ENCODE data around the gene OCEL1. TPM values are rescaled to one million over a fixed set of nuclear protein-coding genes. Genes with fewer than 3 reads are reported as not detected.

Gene OCEL1
- total RNA-seq, 2 donors from 2014 or later: 44.7 to 64.5 TPM

GRCh38 chr19:17205237-17206140 is 20.5 kb upstream of the OCEL1 start:
- ATAC-seq: peak; percentile 90
- peak; percentile 61 to 85 for DNase-seq
- intact Hi-C loops (cut with DNase I, micrococcal nuclease): loop anchor here (5.0 to 10.0 kb wide), 2 partner anchors 77 to 79 kb away; partner anchors contain the start of gene ANKLE1 (in 2 of the 2)

GRCh38 chr19:17206736-17207581 is 19.1 kb upstream of the OCEL1 start:
- DNase-seq: no peak
- no peak for ATAC-seq
- intact Hi-C loops (cut with DNase I, micrococcal nuclease): loop anchor here (5.0 to 10.0 kb wide), 2 partner anchors 75 to 78 kb away; partner anchors contain the start of gene ANKLE1 (in 2 of the 2)

- ATAC-seq (peak; percentile 26), DNase-seq (peak; percentile 32 to 41)
Observed at GRCh38 chr19:17209126-17210036, 16.6 kb upstream of the OCEL1 start.

GRCh38 chr19:17210296-17210695 is 15.7 kb upstream of the OCEL1 start:
- DNase-seq (no peak), ATAC-seq (no peak)
- intact Hi-C loops (cut with DNase I, micrococcal nuclease): no loop called here

More at GRCh38 chr19:17209126-17210036, 16.6 kb upstream of the OCEL1 start:
- intact Hi-C loops (cut with DNase I, micrococcal nuclease): loop anchor here (5.0 to 10.0 kb wide), 2 partner anchors 73 to 75 kb away; partner anchors contain the start of gene ANKLE1 (in 2 of the 2)

- no peak for ATAC-seq
- intact Hi-C loops (cut with DNase I, micrococcal nuclease): no loop called here
Observed at GRCh38 chr19:17211547-17212446, 14.2 kb upstream of the OCEL1 start.

GRCh38 chr19:17213334-17213733 is 12.7 kb upstream of the OCEL1 start:
- DNase-seq: no peak
- intact Hi-C loops (cut with DNase I, micrococcal nuclease): no loop called here

More at GRCh38 chr19:17211547-17212446, 14.2 kb upstream of the OCEL1 start:
- DNase-seq: no peak

GRCh38 chr19:17214508-17215126 is 11.4 kb upstream of the OCEL1 start:
- no peak for DNase-seq
- intact Hi-C loops (cut with DNase I, micrococcal nuclease): no loop called here
- no peak for ATAC-seq

More at GRCh38 chr19:17213334-17213733, 12.7 kb upstream of the OCEL1 start:
- no peak for ATAC-seq

GRCh38 chr19:17215127-17215971 is 10.7 kb upstream of the OCEL1 start, which contains the start of gene USE1:
Gene USE1, plus strand, starts transcription at chr19:17215357. Its CDS starts 49 bp downstream, at chr19:17215406.
- ATAC-seq: peak; percentile 92

GRCh38 chr19:17216058-17216670 is 9.9 kb upstream of the OCEL1 start:
- ATAC-seq (no peak), DNase-seq (peak in 1 of 2 donors; percentile 41)
- intact Hi-C loops (cut with DNase I, micrococcal nuclease): no loop called here

More at GRCh38 chr19:17215127-17215971, 10.7 kb upstream of the OCEL1 start, which contains the start of gene USE1:
- intact Hi-C loops (cut with DNase I, micrococcal nuclease): no loop called here
- peak; percentile 92 to 93 for DNase-seq

GRCh38 chr19:17219286-17219685 is 6.7 kb upstream of the OCEL1 start:
- ATAC-seq: no peak
- no peak for DNase-seq
- intact Hi-C loops (cut with DNase I, micrococcal nuclease): no loop called here

- intact Hi-C loops (cut with DNase I, micrococcal nuclease): no loop called here
- ATAC-seq: peak; percentile 54
- DNase-seq: peak in 1 of 2 donors; percentile 38
Observed at GRCh38 chr19:17220207-17220758, 5.7 kb upstream of the OCEL1 start.

- ATAC-seq (no peak), DNase-seq (no peak)
- intact Hi-C loops (cut with DNase I, micrococcal nuclease): no loop called here
Observed at GRCh38 chr19:17225053-17225452, 973 bp upstream of the OCEL1 start.

GRCh38 chr19:17227798-17228367 is 1.9 kb downstream of the OCEL1 start:
- no peak for DNase-seq
- no peak for ATAC-seq
- intact Hi-C loops (cut with DNase I, micrococcal nuclease): no loop called here

- intact Hi-C loops (cut with DNase I, micrococcal nuclease): no loop called here
- DNase-seq (no peak), ATAC-seq (no peak)
Observed at GRCh38 chr19:17229890-17230289, 3.9 kb downstream of the OCEL1 start.

GRCh38 chr19:17232258-17232657 is 6.2 kb downstream of the OCEL1 start:
- DNase-seq: no peak
- intact Hi-C loops (cut with DNase I, micrococcal nuclease): no loop called here
- ATAC-seq: no peak
